ENCODE measurements around the gene ALDH3B2.

The ALDH3B2 gene

GRCh38 chr11:67629386-67630227 is 44.8 kb downstream of the ALDH3B2 start, which contains the start of gene NUDT8 (continued):
- TF ChIP-seq ZNF354C (tag by site-specific recombination; IDR thresholded peaks at IDR 0.05; ENCODE audit: borderline replicate concordance, low read depth) (no peak), ZNF580 (tag by site-specific recombination; IDR thresholded peaks at IDR 0.05) (0 out of 2 replicates have a peak, but pooled peaks have one; percentile 15), ZNF830 (tag by site-specific recombination; IDR thresholded peaks at IDR 0.05; ENCODE audit: low read depth) (no peak), ZBTB10 (tag by site-specific recombination; IDR thresholded peaks at IDR 0.05) (peak; percentile 86), CTCF (tag by site-specific recombination; IDR thresholded peaks at IDR 0.05) (peak; percentile 84), ZNF792 (tag by site-specific recombination; IDR thresholded peaks at IDR 0.05) (no peak), PRDM2 (tag by site-specific recombination; IDR thresholded peaks at IDR 0.05; ENCODE audit: borderline replicate concordance) (no peak), ZNF423 (tag by site-specific recombination; IDR thresholded peaks at IDR 0.05) (no peak), BCL11B (tag by site-specific recombination; IDR thresholded peaks at IDR 0.05; ENCODE audit: low read depth) (no peak), ZNF596 (tag by site-specific recombination; IDR thresholded peaks at IDR 0.05) (no peak), ZNF785 (tag by site-specific recombination; IDR thresholded peaks at IDR 0.05) (no peak), ZFP41 (tag by site-specific recombination; IDR thresholded peaks at IDR 0.05; ENCODE audit: borderline replicate concordance) (no peak), MZF1 (tag by site-specific recombination; IDR thresholded peaks at IDR 0.05; ENCODE audit: borderline replicate concordance) (no peak), SP2 (tag by site-specific recombination; IDR thresholded peaks at IDR 0.05) (peak; percentile 55), ZNF510 (tag by site-specific recombination; IDR thresholded peaks at IDR 0.05; ENCODE audit: insufficient replicate concordance) (no peak), ZNF530 (tag by site-specific recombination; IDR thresholded peaks at IDR 0.05; ENCODE audit: low read depth) (no peak), INSM2 (tag by site-specific recombination; IDR thresholded peaks at IDR 0.05) (peak; percentile 16; the same call in 1 of the 2 replicates), ZNF221 (tag by site-specific recombination; IDR thresholded peaks at IDR 0.05; ENCODE audit: borderline replicate concordance) (no peak), ZNF600 (tag by site-specific recombination; IDR thresholded peaks at IDR 0.05) (no peak), ZBTB48 (tag by site-specific recombination; IDR thresholded peaks at IDR 0.05) (0 out of 2 replicates have a peak, but pooled peaks have one; percentile 46), ZSCAN4 (tag by site-specific recombination; IDR thresholded peaks at IDR 0.05) (no peak), ZNF48 (tag by site-specific recombination; IDR thresholded peaks at IDR 0.05) (no peak), ZBTB20 (tag by site-specific recombination; IDR thresholded peaks at IDR 0.05) (peak; percentile 64), ZNF768 (tag by site-specific recombination; IDR thresholded peaks at IDR 0.05) (no peak), ZNF791 (tag by site-specific recombination; IDR thresholded peaks at IDR 0.05) (no peak), ZFP3 (tag by site-specific recombination; IDR thresholded peaks at IDR 0.05; ENCODE audit: low read depth) (no peak)
